Transverse colon (tissue), 3 donors: ENCODE data around the gene CHM.

Experiments used
- CTCF ChIP-seq, 5 experiments: fragments of 200-600 bp in 3 of 5; fragments of 450-650 bp in 2 of 5; sonication (generic) in 3 of 5; IDR thresholded peaks; 1 replicate in 2 of 5; 2 replicates in 3 of 5; pipeline ENCODE4 v1.5.1; 2016 to 2017; ENCODE audit warnings: antibody characterized with exemption in 5 of 5, inconsistent platforms in 3 of 5, mild to moderate bottlenecking in 2 of 5, moderate library complexity in 1 of 5
- EP300 ChIP-seq: sonication (generic); formaldehyde crosslinking; IDR thresholded peaks from one replicate; pipeline ENCODE4 v1.6.1; 2017; ENCODE audit warnings: antibody characterized with exemption, low read depth

- TF ChIP-seq EP300 (no peak), CTCF (IDR thresholded peaks at IDR 0.05) (no peak)
Observed at GRCh38 chrX:86021652-86022289, 25.6 kb downstream of the CHM start.
